K562 (cell line): ENCODE results near the gene CERS5. TPM values are rescaled to one million over a fixed set of nuclear protein-coding genes. Genes with fewer than 3 reads are reported as not detected.
A peak's percentile ranks its signal among the peaks of the same experiment; 100 is the strongest.

Source experiments
- MAFG ChIP-seq: fragments of 450-650 bp; conservative IDR thresholded peaks from 2 replicates; pipeline ENCODE4 v1.6.1; 2016; ENCODE audit warnings: missing genetic modification characterization, missing compliant biosample characterization
- NFXL1 ChIP-seq: fragments of 450-650 bp; formaldehyde crosslinking; IDR thresholded peaks from 2 replicates; pipeline ENCODE4 v1.4.0; 2021; ENCODE audit warnings: mild to moderate bottlenecking
- POLR2A ChIP-seq: fragments of 450-650 bp; conservative IDR thresholded peaks from 2 replicates; pipeline ENCODE4 v1.6.1; 2016
- RBBP5 ChIP-seq: fragments of 200-600 bp; sonication (generic); IDR thresholded peaks from 2 replicates; pipeline ENCODE4 v1.6.1; 2012; ENCODE audit warnings: borderline replicate concordance, mild to moderate bottlenecking, low read length, control low read depth, inconsistent platforms; ENCODE audit not compliant: insufficient read depth, poor library complexity, severe bottlenecking
- TOE1 ChIP-seq, 2 experiments: fragments of 450-650 bp in 1 of 2; sonication (generic) in 1 of 2; formaldehyde crosslinking in 1 of 2; IDR thresholded peaks; 2 replicates each; pipeline versions ENCODE4 v1.7.1 to v1.8.0; 2016 to 2022; ENCODE audit warnings: borderline replicate concordance in 2 of 2, mild to moderate bottlenecking in 2 of 2, antibody characterized with exemption in 1 of 2, inconsistent platforms in 1 of 2, low read depth in 1 of 2, missing genetic modification reagents in 1 of 2, moderate library complexity in 1 of 2
- polyA plus RNA-seq, 8 experiments: library from polyadenylated mRNA; depleted of rRNA in 4 of 8; stranded (reverse) in 5 of 8; unstranded in 3 of 8; fragments of >200 nt; fragmentation: Nextera tagmentation in 2 of 8; fragmentation: Illumina TruSeq in 1 of 8; extraction: Ambion mirVana in 2 of 8; extraction: Trizol in 1 of 8; gene quantifications; 2 replicates each; pipeline versions ENCODE4 v1.2.1 to v1.2.3, GENCODE V29; 2011 to 2014; ENCODE audit warnings: inconsistent platforms in 1 of 8, missing spikeins in 1 of 8
- total RNA-seq, 7 experiments: library from RNA; depleted of rRNA in 6 of 7; stranded (reverse); fragments of >200 nt in 6 of 7; fragmentation: Illumina TruSeq in 2 of 7; extraction: Trizol in 2 of 7; gene quantifications; 2 replicates each; pipeline versions ENCODE4 v1.2.1 to v1.2.3, GENCODE V29; 2011 to 2021; ENCODE audit warnings: low replicate concordance in 1 of 7
- TF ChIP-seq, protein P1 (sequence below): fragments of 450-650 bp; IDR thresholded peaks from 2 replicates; pipeline ENCODE4 v1.6.1; 2016; ENCODE audit warnings: low read depth
- TF ChIP-seq, protein P2 (sequence below), 2 experiments: fragments of 450-650 bp in 1 of 2; sonication (generic) in 1 of 2; formaldehyde crosslinking in 1 of 2; IDR thresholded peaks; 2 replicates each; pipeline versions ENCODE4 v1.7.1 to v1.9.0; 2016 to 2022; ENCODE audit warnings: inconsistent platforms in 1 of 2, mild to moderate bottlenecking in 1 of 2, missing genetic modification reagents in 1 of 2

The CERS5 gene
- total and polyA plus RNA-seq, 9 of the 15 experiments (the other 6 are each of a cell fraction or from before 2014, with no cell fraction given), result 6.1 to 47.5 (median 17.8) TPM

DNA sequence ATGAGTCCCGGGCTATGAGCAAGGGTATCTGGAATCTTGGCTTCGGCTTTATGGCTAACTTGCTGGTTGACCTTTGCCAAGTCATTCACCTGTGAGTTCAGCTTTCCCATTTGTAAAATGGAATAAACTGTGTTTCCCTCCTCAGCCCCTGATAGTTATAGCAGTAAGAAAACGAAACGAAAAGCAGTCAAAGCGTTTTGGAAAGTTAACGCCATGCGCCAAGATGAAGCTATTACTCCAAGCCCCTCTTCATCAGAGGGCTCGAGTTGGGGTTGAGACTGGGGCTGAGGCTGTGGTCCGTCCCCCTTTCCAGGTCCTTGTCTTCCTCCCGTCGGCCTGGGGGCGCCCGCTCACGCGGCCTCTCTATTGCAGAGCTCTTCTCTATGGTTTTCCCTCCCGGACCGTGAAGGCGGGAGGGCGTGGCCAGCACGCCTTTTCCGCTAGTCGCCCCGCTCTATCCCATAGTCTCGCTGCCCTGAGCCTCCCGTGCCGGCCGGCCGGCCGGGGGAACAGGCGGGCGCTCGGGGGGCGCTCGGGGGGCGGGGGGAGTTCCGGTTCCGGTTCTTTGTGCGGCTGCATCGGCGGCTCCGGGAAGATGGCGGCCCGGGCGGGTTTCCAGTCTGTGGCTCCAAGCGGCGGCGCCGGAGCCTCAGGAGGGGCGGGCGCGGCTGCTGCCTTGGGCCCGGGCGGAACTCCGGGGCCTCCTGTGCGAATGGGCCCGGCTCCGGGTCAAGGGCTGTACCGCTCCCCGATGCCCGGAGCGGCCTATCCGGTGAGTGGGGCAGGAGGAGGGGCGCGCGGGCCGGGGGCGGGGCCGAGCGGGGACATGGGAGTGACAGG is 82.2 kb downstream of the CERS5 start, which contains the start of gene SMARCD1 (continued):
- TF ChIP-seq MAFG (peak; percentile 54), POLR2A (peak; percentile 60; the same call in 1 of the 2 replicates), TOE1 (IDR thresholded peaks at IDR 0.05; ENCODE audit: borderline replicate concordance) (peak; percentile 19; the same call in 1 of the 2 replicates), TOE1 (CRISPR knock-in tag; IDR thresholded peaks at IDR 0.05; ENCODE audit: borderline replicate concordance, low read depth) (no peak), NFXL1 (peak; percentile 22; the same call in 1 of the 2 replicates), RBBP5 (peak; percentile 68)
- TF ChIP-seq, protein P1, sequence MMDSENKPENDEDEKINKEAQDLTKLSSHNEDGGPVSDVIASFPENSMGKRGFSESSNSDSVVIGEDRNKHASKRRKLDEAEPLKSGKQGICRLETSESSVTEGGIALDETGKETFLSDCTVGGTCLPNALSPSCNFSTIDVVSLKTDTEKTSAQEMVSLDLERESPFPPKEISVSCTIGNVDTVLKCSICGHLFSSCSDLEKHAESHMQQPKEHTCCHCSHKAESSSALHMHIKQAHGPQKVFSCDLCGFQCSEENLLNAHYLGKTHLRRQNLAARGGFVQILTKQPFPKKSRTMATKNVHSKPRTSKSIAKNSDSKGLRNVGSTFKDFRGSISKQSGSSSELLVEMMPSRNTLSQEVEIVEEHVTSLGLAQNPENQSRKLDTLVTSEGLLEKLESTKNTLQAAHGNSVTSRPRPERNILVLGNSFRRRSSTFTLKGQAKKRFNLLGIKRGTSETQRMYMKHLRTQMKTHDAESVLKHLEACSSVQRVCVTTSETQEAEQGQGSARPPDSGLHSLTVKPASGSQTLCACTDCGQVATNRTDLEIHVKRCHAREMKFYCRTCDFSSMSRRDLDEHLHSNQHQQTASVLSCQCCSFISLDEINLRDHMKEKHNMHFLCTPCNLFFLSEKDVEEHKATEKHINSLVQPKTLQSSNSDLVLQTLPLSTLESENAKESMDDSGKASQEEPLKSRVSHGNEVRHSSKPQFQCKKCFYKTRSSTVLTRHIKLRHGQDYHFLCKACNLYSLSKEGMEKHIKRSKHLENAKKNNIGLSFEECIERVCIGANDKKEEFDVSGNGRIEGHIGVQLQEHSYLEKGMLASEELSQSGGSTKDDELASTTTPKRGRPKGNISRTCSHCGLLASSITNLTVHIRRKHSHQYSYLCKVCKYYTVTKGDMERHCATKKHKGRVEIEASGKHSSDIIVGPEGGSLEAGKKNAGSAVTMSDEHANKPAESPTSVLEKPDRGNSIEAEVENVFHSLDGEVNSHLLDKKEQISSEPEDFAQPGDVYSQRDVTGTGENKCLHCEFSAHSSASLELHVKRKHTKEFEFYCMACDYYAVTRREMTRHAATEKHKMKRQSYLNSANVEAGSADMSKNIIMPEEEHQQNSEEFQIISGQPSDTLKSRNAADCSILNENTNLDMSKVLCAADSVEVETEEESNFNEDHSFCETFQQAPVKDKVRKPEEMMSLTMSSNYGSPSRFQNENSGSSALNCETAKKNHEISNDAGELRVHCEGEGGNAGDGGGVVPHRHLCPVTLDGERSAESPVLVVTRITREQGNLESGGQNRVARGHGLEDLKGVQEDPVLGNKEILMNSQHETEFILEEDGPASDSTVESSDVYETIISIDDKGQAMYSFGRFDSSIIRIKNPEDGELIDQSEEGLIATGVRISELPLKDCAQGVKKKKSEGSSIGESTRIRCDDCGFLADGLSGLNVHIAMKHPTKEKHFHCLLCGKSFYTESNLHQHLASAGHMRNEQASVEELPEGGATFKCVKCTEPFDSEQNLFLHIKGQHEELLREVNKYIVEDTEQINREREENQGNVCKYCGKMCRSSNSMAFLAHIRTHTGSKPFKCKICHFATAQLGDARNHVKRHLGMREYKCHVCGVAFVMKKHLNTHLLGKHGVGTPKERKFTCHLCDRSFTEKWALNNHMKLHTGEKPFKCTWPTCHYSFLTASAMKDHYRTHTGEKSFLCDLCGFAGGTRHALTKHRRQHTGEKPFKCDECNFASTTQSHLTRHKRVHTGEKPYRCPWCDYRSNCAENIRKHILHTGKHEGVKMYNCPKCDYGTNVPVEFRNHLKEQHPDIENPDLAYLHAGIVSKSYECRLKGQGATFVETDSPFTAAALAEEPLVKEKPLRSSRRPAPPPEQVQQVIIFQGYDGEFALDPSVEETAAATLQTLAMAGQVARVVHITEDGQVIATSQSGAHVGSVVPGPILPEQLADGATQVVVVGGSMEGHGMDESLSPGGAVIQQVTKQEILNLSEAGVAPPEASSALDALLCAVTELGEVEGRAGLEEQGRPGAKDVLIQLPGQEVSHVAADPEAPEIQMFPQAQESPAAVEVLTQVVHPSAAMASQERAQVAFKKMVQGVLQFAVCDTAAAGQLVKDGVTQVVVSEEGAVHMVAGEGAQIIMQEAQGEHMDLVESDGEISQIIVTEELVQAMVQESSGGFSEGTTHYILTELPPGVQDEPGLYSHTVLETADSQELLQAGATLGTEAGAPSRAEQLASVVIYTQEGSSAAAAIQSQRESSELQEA, result no peak
- TF ChIP-seq, protein P2, sequence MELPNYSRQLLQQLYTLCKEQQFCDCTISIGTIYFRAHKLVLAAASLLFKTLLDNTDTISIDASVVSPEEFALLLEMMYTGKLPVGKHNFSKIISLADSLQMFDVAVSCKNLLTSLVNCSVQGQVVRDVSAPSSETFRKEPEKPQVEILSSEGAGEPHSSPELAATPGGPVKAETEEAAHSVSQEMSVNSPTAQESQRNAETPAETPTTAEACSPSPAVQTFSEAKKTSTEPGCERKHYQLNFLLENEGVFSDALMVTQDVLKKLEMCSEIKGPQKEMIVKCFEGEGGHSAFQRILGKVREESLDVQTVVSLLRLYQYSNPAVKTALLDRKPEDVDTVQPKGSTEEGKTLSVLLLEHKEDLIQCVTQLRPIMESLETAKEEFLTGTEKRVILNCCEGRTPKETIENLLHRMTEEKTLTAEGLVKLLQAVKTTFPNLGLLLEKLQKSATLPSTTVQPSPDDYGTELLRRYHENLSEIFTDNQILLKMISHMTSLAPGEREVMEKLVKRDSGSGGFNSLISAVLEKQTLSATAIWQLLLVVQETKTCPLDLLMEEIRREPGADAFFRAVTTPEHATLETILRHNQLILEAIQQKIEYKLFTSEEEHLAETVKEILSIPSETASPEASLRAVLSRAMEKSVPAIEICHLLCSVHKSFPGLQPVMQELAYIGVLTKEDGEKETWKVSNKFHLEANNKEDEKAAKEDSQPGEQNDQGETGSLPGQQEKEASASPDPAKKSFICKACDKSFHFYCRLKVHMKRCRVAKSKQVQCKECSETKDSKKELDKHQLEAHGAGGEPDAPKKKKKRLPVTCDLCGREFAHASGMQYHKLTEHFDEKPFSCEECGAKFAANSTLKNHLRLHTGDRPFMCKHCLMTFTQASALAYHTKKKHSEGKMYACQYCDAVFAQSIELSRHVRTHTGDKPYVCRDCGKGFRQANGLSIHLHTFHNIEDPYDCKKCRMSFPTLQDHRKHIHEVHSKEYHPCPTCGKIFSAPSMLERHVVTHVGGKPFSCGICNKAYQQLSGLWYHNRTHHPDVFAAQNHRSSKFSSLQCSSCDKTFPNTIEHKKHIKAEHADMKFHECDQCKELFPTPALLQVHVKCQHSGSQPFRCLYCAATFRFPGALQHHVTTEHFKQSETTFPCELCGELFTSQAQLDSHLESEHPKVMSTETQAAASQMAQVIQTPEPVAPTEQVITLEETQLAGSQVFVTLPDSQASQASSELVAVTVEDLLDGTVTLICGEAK (IDR thresholded peaks at IDR 0.05), result peak; percentile 75
- TF ChIP-seq, protein P2 (CRISPR knock-in tag; IDR thresholded peaks at IDR 0.05), result no peak
